CD4-positive, alpha-beta T cell treated with Interleukin-15 for 4 hours (primary cell): ENCODE data around the gene SLC35B3.
"Not testable (repeated sequence)": the region's sequence is repeated elsewhere in the genome, so short reads cannot be mapped to it uniquely, and the experiment has no call there.

Experiments used
- DNase-seq: peaks from one replicate; pipeline ENCODE4 v3.0.0-alpha.2; 2020; ENCODE audit warnings: low spot score

Gene SLC35B3

DNA sequence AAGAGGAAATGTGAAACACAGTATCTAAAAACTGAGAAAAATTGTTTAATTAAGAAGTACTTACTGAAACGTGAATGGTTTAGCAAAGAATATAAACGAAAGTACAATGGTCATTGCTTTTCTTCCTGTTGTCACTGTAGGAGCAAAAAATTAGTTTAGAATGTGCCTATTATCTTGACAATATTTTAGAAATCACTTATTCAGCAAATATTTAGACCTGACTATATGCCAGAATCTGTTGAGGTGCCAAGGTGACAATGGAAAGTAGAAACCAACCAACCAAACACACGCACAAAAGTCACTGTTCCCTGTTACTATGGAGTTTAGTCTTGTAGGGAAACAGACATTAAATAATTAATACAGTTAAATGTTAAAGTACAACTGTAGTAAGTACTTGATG lies 20.5 kb downstream of the SLC35B3 start:
- DNase-seq: no peak

DNA sequence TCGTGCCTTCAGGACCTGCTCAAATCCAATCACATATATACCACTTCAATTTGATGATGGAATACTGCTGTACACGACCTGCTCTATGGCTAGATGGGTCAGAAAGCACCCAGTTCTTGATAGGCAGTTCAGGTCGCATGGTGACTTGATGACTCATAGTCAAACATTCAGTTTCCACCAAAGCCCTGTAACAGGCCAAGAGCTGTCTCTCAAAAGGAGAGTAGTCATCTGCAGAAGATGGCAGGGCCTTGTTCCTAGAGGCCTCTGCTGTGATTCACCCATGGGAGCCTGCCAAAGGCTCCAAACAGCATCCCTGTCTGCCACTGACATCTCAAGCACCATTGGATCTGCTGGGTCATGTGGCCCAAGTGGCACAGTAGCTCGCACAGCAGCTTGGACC lies 29.4 kb downstream of the SLC35B3 start:
- DNase-seq: not testable (repeated sequence)

DNA sequence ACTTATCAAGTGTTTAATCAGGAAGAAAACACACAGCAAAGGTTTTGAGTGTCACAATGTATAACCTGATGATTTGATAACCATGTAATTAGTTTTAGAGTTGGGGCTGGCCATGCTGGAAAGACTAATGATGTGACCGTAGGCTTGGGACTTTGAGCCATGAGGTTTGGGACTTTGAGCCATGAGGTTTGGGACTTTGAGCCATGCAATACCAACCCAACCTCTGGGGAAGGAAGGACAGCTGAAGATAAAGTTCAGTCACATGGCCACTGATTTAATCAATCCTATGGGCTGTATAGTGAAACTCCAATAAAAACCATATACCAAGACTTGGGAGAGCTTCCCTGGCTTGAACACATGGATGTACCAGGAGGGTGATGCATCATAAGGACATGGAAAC lies 32.8 kb downstream of the SLC35B3 start:
- no peak for DNase-seq

GRCh38 chr6:8400663-8401062 lies 34.7 kb downstream of the SLC35B3 start:
- DNase-seq: no peak

DNA sequence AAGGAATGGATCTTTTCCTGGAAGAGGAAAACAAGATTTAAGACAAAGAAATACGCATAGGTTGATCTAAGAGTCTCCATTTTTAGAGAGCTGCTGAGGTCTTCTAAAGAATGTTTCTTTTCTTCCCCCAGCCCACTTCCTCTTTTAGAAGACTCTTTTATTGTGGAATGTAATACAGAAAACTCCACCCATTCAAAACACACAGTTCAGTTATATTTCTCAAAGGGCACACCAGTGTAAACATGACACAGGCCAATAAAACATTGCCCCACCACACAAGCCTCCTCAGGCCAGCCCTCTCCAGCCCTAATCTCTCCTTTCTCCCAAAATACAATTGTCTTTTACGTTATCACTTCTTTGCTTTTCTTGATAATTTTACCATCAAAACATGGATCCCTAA lies 42.8 kb downstream of the SLC35B3 start:
- no peak for DNase-seq

GRCh38 chr6:8391934-8392333 lies 43.4 kb downstream of the SLC35B3 start:
- DNase-seq: no peak

- DNase-seq: no peak
Observed at GRCh38 chr6:8389036-8389818, 46.1 kb downstream of the SLC35B3 start.

DNA sequence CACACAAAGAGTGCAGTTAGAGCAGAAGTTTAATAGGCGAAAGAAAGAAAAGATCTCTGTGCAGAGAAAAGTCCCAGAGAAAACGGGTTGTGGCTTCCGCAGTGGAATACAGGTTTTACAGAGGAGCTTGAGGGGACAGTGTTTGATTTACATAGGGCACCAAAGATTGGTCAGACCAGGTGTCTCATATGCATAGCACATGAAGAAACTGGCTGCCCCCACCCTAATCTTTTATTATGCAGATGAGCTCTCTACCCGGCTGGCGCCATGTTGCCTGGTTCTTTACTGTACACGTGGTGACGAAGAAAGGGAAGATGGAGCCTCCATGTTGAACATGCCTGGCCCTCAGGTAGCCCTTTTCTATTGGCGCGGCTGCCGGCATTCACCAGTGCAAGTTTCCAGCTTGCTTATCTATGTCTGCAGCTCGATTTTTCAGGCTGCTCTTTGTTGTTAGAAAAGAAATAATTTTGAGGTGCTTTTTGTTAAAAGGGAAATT lies 47.4 kb downstream of the SLC35B3 start:
- DNase-seq: no peak

- no peak for DNase-seq
Observed at GRCh38 chr6:8383584-8383983, 51.8 kb downstream of the SLC35B3 start.

GRCh38 chr6:8382434-8382833 lies 52.9 kb downstream of the SLC35B3 start:
- DNase-seq: no peak

DNA sequence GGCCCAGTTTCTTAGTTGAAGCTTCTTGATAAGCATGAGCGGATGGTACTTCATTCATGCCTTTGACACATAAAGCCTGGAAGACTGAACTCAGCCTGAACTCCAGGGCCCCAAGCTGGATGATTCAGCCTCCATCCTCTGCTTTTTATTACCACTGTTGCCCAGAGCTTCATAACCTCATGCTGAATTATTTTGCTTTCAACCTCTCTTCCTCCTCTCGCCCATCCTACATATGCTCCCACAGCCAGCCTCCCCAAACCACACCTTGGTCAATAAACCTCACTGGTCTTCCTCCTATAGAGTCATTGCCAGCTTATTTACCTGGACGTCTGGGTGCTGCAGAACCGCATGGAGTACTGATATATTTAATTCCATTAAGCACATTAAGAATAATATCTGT lies 59.4 kb downstream of the SLC35B3 start:
- DNase-seq: no peak
